GM18511 (cell line): ENCODE results near the gene PPM1H.

Experiments used
- ATAC-seq: cut with Tn5 transposase; IDR thresholded peaks from one replicate; pipeline ENCODE4 v1.9.1; 2021; ENCODE audit warnings: mild to moderate bottlenecking, moderate library complexity; ENCODE audit not compliant: unreplicated experiment

The PPM1H gene

DNA sequence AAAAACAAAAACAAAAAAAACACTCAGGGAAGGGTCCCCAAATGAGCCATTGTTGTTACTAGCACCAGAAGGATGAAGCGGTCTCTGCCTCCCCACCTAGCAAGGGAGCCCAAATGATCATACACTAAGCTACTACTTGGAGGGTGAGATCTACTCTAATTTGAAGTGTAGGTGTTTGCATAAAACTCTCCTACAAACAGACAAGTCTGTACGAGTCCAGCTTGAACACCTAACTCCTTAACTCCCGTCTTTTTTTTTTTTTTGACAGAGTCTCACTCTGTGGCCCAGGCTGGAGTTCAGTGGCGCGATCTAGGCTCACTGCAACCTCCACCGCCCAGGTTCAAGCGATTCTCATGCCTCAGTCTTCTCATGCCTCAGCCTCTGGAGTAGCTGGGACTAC lies 132.6 kb downstream of the PPM1H start:
- ATAC-seq, result no peak

DNA sequence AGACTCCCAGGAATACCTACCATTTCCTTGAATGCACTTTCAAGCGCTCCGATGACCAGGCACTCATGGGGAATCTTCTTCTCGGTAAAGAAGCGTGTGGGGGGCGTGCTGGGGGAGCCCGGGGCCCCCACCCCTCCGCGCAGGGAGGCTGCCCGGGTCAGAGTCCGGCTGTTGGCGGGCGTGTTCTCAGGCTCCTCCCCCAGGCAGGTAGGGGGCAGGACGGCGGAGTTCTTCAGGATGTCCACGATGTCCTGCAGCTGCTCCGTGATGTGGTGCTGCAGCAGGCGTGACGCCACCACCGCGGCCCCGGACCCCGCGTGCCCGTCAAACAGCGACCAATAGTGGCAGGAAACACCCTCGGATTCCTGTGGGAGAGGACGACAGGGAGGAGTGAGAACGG lies 133.2 kb downstream of the PPM1H start:
- no peak for ATAC-seq

DNA sequence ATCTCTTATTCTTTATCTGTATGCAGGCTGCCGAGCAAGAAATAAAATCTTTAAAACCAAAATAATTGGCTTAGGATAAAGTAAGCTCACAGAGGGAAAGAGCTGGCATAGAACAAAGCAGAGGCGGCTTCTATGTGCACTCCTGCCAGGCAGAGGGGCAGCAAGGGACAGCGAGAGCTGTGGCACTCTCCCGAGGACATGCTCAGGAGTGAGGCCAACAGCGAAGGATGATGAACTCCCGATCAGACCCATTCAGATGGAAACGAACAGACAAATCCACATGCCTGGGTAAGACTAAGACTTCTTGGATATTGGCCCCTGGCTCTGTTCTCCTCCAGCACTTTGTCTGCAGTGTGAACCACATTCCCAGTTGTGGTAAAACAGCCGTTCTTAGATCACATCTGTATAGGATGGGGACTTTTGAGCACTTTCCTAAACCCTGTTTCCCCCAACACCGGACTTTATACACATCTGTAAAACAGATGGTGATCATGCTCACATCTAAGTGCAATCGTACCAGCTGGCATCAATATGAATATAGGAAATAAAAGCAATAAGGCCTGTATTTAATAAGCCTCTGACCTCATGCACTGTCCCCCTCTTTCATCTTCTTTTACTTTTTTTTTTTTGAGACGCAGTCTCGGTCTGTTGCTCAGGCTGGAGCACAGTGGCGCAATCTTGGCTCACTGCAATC lies 134.1 kb downstream of the PPM1H start:
- ATAC-seq, result no peak

DNA sequence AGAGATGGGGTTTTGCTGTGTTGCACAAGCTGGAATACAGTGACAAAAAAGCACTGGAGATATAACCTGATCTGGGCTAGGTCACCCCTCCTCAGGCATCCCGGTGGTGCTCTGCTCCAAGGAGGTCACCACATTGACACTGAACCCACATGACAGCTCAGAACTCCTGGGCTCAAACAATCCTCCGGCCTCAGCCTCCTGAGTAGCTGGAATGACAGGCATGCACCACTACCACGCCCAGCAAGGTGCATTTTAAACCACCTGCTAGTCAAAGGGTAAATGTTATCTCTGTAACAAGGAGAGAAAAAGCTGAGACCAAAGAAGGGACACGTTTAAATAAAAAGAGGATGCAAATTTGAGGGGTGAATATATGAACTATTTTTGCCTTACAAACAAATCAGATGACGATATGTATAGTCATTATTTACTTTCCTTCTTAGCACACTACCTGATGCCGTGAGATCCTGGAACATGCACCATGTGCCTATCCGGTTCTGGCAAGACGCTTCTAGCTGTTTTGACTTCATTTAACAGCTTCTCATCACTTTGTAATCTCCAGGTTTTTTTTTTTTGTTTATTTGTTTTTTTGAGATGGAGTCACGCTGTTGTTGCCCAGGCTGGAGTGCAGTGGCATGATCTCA lies 135.1 kb downstream of the PPM1H start:
- ATAC-seq, result no peak

DNA sequence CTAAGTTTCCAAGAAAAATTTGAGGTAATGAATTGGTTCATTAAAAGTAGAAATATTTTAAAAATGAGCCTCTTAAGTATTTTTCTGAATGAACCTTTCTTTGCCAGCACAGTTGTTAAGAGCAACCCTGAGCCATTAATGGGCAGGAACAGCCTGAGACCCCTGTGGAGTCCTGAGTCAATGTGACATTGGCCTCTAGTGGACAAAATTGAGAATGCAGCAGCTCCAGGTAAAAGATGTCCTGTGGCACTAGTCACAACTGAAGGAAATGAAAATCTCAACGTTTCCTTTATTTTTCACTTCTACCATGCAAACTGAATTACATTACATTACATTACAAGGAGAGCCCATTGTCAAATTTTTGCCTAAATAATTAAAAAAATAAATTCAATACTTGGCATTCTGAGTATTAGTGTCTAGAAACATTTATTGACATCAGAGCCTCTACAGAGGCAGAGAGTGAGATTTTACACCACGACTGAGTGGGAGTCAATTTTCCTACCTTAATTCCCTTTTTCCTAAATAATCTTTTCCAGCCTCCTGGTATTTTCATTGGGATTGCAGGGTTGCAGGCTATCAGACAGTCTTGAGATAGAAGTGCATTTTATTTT lies 135.7 kb downstream of the PPM1H start:
- peak; percentile 88 for ATAC-seq

DNA sequence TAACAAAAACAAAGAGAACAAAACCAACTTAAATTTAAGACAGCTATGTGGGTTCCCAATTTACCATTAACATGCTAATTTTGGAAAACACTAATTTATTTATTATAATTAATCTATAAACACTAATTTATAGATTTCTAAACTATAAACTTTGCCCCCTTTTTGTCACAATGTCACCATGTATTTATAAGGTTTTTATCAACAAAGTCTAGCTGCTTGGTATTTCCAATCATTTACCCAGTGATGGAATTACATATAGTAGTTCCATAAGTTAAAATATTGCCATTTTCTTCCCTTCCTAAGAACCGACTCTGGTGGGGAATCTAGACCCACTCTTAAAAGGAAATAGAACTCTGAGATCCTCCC lies 140.7 kb downstream of the PPM1H start:
- no peak for ATAC-seq

DNA sequence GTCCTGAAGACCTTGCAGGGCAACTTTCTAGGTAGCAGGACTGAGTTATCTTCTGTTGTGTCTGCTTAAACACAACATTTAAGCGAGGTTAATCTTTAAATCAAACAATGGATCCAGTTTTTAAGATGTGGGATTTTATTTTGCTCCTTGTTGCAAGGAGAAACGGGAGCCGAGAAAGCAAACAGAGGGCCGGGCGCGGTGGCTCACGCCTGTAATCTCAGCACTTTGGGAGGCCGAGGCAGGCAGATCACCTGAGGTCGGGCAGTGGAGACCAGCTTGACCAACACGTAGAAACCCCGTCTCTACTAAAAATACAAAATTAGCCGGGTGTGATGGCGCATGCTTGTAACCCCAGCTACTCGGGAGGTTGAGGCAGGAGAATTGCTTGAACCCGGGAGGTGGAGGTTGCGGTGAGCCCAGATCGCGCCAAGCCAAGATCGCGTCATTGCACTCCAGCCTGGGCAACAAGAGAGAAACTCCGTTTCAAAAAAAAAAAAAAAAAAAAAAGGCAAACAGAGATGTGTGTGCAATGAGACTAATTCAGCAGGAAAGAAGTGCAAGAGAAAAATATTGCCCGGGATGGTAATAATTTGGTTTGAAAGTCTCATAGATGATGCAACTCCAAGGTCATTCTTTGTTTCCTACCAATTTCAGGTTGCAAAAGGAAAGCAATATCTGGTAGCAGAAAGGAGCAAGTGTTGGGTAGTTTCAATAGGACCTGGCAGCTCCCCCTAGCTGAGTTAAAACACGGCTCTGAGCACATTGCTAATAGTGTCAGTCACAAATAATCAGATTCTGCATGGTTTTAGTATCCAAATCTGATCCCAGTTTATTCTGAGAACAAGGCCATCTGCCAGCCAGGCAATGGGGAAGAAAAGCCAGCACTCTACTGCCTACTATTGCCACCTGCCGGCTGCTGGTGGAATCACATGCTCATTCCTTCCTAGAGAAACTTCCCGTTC lies 141.4 kb downstream of the PPM1H start:
- ATAC-seq, result peak; percentile 84

DNA sequence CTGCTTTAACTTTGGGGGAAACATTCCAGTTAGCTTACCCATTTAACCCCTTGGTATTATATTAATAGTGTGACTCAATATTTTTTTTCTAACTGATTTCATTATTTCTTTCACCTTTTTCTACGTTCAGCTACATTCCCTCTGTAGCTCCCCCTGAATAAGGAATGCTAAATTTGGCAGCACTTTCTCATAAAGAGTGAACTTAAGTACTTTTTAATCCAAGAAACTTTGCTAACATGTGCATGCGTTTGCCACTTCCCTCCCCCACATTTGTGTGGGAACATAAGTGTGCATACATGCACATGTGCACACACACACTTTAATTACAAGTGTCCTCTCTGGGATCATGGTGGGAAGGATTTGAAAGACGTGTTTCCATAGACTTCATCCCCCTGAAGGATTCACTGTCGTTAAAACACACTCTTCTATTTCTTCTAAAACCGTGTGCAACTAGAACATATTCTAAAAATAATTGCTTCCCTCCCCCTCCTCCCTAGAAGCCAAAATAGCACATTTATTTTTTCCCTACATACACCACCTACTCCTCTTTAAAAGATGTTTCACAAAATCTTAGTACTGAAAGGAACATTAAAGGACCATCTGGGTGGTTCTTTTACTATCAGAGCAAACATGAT lies 142.6 kb downstream of the PPM1H start:
- ATAC-seq, result no peak

DNA sequence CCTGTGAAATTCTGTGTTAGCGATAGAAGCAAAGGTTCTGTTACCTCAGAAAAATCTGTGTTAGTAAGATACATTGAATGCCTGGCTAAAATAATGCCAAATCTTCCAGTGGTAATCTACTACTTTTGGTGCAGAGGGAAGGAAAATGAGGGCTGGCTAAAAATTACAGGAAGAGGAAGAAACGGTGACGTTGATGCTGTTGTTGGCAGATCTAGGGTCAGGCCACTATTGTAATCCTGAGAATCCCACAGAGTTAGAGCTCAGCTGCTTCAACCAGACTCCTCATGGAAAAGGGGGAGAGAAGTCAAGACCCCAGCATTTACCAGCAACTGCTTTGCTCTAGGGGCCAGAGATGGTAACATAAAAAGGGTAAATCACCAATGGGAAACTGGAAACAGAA lies 145.1 kb downstream of the PPM1H start:
- no peak for ATAC-seq

DNA sequence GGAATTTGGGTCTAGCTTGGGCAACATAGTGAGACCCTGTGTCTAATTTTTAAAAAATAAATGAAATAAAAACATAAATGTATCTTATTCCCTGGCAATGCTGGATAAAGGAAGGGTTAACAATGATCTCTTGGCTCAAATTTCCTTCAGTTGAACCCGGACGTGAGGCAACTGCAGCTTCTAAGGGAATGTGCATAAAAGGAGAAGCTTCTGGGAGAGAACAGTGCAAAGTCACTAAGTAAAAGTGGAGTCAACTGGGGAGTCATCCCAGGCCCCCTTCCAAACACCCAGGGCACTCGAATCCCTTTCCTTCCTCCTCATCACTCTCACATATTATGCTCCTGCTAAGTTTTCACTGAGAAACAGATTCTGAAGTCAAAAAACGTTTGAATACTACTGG lies 147.3 kb downstream of the PPM1H start:
- ATAC-seq, result no peak

DNA sequence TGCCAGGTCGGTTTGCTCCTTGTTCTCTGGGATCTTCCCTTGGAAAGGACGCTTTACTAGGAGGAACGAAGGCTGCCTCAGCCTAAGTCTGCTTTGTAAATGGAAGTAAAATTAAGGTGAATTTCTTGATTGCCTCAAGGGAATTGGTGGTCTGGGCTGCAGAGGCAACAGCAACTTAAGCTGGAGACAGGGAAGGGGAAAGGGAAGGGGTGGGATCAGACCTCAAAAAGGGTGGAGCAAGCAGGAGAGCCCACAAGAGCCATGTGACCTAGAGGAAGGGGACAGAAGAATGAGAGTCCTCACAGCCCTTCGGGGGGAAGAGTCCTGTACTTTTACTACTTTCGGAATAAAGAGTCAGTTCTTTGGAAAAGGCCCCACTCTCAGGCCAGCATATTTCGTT lies 147.9 kb downstream of the PPM1H start:
- ATAC-seq, result no peak

DNA sequence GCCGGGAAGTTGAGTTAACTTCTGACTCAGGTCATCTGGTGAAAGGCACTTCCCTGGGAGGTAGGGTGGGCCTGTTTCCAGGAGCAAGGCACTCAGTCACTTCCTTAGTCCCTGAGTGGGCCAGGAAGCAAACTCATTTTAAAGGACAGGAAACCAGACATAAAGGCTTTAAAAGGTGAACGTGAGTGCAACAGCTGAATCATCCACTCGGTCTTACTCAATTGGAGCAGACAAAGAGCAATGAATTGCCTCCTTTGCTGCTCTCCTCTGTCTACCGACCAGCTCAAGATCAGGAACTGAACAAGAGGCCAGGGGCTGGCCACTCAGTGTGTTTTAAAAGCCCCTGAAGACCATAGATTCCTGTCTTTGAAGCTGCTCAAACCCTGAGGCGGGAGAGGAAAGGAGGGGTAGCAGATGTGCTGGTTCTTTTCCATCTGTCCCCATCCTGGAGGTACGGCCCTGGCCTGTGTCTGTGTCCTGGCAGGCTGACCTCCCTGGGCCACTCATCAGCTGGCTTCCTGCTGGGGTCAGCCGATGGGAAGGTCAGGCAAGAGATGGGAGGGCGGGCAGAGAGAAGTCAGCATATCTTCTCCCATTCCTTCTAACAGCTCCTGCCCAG lies 148.9 kb downstream of the PPM1H start:
- no peak for ATAC-seq

DNA sequence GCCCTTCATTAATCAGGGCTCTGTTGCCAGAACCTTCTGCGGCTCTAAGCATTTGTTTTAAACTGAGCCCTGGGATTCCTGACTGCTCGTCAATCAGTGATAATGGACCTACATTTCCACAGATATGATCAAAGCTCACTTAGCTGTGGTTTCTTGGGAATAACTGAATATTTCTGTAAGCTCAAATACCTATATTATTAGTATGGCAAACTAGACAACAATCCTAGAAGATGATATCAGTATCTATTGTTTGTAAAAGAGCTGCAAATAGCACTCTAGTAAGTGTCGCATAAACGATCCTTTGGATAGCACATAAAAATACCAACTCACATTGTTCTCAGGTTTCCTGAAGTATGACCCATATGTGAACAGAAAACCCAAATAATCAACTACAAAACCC lies 150.4 kb downstream of the PPM1H start:
- no peak for ATAC-seq

DNA sequence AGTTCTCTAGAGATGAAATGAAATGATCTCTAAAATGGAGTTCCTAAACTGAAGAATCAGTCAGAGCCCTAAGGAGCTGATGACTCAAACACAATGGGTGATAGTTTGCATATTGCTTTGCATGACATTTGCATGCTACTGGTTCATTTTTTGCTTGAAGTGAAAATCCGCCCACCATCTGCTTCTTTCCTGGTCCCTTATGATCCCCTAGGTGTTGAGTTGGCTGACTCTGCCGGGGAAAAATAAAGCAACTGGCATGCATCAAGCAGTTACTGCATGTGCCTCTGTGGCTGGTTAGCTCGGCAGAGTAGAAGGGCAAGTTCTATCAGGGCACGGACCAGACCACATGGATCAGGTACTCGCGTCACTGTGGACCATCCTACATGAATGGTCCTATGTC lies 151.1 kb downstream of the PPM1H start:
- no peak for ATAC-seq

DNA sequence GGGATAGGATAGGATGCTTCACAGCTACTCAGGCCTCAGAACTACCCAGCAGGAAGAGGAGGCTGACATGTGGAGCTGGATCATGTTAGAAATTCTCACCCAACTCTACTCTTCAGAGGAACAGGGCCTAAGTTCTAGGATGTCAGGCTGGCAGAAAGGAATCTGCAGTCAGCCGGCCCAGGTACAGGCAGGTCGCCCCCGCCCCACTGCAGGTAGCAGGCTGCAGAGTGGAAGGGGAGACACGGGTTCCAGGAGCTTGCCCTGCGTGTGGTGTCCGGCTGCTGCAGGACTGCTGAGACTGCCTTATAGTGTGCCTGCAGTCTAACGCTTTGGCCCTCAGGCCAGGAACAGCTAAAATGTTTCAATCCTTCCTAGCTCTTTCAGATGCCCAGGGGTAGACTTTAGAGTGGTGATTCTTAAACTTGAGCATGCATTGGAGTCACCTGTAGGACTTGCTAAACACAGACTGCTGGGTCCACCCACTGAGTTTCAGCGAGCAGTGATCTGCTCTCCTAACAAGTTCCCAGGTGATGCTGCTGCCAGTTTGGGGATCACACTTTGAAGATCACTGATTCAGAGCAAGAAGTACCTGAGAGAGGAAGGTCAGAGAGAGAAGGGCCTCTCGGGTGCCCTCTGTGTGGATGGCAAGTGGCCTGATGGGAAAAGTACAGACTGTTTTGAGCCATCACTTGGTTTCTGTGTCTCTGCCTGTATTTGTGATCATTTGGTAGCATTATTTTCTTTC lies 153.6 kb downstream of the PPM1H start:
- no peak for ATAC-seq

DNA sequence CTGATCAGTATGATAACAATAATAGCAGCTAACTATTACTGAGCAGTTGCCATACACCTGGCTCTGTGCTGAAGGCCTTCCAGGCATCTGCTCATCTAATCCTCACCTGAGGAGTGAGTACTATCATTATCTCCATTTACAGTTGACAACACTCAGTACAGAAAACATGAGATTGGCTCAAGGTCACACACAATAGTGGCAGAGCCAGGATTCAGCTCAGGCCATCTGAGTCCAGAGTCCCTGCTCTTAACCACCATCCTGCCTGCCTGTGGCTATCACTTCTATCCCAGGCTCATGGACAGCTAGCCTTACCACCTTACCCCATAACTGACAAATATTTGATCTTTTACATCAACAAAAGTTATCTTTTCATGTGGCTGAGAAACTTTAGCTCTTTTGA lies 155.5 kb downstream of the PPM1H start:
- ATAC-seq, result no peak

DNA sequence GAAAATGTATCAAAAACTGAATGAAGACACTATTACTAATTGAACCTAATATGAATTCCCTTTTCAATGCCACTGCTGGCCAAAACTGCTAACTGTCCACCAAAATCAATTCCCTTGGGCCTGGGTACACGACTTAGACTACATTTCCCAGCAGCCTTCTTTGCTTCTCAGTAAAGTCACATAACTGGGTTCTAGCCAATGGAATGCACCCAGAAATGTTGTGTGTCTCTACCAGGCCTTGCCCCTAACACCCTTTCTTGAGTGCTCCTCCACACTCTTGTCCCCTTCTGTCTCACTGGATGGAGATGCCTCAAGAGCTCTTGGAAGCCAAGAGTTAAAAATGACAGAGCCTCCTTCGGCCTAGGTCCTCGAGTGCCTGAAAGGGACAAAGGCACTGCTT lies 156.8 kb downstream of the PPM1H start:
- no peak for ATAC-seq

DNA sequence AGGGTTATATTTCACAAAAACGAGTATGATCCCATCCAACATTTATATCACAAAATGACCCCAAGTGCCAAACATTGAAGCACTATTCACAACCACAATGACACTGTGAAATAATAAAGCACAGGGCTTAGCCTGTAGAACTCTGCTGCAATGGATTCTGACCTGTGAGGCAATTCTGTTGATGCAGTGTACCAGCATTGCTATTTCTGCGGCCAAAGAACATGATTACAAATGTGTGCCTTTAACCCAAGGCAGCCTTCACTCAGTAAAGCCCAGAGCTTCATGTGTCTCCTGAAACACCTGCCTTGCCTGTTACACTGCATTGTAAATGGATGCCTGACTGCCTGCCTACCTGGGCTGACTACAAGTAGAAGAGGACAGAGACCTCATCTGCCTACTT lies 158.0 kb downstream of the PPM1H start:
- ATAC-seq, result no peak

DNA sequence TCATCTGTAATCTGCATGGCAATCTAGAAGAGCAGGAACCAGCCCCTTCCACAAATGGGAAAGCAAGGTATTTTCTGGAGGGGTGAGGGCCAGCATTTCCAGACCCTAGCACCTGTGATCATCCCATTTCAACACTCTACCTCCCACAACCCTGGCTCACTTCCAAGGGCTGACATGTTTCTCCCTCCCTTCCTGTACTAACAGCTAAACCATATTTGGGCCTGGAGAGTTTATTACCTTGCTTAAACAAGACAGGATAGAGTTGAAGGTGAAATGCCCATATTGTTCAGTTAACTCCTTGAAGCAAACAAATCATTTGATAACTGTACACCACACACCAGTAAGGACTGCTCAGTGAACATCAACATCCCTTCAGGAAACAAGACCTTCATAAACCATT lies 158.4 kb downstream of the PPM1H start:
- no peak for ATAC-seq

DNA sequence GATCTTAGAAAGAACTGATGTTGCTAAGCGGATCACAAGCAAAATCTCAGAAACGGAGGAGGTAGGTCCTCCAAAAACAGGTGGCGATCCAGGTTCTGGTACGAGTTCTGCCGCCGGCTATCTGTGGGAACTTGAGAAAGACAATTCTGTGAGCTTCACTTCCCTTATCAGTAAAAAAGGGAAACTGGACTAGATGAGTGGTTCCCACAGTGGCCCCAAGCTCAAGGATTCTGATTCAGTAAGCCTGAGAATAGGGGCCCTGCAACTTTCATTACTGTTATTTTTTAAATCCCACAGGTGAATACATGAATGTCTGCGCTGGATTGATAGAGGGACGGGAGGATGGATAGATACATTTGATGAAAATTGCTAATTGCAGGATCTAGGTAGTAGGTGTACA lies 160.2 kb downstream of the PPM1H start:
- ATAC-seq, result no peak
